GM19025 (cell line): Measurements from ENCODE around the gene NFASC.

Experiments used
- ATAC-seq: cut with Tn5 transposase; IDR thresholded peaks from one replicate; pipeline ENCODE4 v1.9.1; 2021; ENCODE audit warnings: mild to moderate bottlenecking, low read depth, moderate library complexity; ENCODE audit not compliant: unreplicated experiment

NFASC gene

DNA sequence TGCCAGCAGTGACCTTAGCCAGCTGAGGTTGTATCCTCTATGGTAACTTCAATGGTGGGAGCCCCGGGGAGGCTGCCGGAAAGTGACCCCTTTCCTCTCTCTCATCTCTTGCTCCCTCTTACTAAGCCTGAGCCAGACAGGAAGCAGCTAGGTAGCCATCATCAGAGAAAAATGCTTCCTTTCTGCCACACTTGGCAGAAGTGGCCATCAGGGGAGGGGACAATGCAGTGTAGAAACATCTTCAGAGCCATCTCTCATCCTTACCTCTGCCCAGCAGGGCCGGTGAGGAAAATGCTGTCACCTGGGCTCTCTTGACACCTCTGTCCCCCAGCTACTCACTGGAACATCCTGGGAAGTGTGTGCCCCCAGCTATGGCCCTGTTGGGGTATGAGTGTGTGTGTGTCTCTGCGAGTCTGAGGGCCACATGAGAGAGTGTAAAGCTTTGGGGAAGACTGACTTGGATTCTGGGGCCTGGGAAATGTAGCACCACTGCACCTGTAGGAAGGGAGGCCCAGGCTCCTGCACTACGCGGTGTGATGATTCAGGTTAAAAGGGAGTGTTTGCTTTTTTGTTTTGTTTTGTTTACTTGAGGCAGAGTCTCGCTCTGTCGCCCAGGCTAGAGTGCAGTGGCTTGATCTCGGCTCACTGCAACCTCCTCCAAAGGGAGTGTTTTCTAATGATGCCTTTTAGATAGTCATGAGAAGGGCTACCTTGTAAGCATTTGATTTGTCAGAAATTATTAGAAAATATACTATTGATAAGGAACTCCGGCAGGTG lies 123.6 kb downstream of the NFASC start:
- ATAC-seq: no peak

DNA sequence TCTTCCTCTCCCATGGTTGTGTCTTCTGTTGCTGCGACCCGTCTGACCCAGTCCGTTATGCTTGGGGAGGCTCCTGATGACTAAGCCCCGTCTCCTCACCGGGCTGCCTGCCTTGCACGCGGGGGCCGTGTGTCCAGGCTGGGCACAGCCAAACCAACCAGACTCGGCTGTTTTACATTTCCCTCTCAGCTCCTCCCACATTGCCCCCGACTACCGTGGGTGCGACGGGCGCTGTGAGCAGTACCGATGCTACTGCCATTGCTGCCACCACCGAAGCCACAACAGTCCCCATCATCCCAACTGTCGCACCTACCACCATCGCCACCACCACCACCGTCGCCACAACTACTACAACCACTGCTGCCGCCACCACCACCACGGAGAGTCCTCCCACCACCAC lies 126.3 kb downstream of the NFASC start:
- ATAC-seq: no peak

DNA sequence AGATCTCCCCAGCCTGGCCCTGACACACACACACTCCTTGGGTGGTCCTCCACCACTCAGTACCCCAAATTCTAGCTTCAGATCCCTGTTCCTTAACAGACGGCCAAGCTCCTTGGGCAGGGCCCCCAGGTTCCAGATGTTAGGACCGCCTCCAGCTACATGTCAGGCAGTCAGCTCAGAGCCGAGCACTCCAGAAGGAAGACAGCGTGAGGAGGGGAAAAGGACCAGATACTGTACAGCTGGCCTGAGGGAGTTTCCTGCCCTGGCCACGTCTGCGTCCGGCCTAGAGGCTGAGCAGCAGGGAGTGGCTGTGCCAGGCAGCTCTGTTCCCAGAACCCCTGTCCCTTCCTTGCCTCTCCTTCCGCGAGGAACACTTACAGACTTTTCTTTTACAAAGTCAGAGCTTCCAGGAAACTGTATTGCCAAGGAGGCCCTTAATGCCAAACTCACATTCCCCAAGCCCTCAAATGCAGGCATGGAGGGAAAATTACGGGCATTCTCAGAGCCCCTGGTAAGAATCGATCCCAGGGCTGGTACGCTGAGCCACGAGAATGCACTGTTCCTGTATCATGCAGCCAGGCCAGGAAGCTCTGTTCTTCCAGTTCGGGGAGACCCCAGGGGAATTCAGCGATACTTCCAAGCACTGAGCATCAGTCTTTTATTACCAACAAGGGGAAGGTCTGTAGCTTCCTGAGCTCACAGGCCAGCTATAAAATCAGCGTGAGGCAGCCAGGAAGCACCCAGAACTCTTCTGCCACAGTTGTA lies 127.1 kb downstream of the NFASC start:
- ATAC-seq: no peak

DNA sequence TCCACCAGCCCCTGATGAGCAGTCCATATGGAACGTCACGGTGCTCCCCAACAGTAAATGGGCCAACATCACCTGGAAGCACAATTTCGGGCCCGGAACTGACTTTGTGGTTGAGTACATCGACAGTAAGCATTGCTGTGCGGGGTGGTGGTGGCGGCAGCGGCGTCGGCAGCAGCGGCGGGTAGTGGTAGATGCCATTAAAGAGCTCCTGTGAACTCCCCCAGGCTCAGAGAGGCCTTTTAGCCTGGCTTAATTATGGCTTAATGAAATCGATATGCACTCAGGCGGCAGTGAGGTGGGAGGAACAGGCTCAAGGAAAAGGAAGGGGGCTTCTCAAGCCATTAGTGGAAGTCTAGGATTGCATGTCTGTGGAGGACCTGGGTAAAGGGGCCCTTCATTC lies 130.5 kb downstream of the NFASC start:
- ATAC-seq: no peak

DNA sequence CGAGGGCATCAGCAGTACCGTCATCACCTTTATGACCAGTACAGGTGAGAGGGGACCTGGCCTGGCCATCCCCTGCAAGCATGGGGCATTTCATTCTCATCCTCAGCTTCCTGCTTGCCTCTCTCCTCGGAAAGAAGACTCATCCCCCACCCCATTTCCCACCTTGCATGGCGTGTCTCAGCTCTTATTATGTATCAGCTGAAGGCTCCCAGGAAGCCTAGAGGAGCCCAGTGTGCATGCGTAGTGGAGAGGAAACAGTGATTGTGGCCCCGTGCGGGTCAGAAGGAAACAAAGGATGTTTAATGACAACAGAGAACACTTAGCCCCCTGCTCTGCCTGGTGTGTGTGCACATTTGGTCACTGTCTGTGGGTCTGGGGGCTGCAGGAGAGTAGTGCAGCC lies 132.0 kb downstream of the NFASC start:
- ATAC-seq: no peak

DNA sequence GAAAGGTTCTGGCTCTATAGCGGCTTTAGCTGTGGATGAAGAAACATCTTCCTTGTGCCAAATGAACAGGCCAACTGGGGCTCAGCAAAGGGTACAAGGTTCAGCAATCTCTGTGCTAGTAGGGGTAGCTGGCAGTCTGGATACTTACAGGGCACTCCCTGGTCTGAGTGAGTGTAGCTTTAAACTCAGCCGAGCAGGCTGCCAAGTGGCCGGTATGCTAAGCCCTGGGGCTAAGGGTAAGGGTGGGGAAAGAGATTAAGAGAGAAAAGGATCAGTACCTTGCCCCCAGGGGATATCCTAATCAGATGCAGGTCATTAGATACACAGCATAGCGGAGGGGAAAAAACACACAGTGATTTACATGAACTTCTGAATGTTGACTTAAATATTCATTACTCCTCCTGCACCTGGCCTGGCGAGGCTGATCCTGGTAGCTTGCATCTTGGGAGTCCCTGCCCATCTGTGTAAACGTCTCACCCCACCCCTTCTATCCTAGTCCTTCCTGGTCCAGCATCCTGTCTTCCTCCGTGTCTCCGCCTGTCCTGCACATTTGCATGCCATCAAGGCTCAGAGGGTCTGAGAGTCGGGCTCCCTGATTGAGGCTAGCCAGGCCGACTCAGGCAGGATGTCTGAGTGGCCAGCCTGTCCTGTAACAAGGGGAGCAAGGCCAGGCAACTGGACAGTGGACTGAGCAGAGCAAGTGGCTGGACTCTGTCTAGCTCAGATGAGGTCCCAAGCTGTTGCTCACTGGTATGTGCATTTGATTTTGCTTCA lies 132.9 kb downstream of the NFASC start:
- ATAC-seq: no peak

DNA sequence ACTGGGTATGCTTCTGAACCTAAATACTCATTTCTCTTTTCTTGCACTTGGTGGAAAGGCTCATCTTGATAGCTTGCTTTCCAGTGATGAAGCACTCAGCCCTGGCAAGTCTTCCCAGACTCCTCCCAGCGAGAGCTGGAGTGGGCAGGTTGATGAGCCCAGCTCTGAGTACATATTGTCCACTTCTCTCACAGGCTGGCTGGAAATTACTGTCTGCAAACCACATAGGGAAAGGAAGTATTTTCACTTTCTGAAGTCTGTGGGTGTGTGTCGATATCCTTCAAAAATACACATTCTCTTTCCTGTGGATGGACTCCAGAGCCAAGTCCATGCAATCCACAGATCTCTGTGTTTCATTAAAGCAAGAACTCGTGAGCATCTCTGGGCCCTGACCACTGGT lies 133.7 kb downstream of the NFASC start:
- ATAC-seq: no peak

DNA sequence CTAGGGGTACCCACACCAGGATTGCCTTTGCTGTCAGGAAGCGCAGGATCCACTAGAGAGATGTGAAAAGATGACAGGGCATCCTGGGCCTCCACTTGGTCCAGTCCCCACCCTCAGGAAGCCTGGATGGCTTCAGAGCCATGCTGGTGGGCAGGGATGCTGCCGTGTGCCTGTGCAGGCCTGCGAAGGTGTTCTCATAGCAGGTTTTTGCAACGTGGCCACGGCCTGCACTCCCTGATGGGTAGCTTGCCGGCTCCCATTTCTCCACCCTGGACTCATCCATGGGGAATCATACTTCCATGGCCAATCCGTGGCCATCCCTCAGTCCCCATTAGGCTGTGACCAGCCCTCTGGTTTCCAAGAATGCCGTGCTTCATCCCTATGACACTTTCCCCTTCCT lies 138.2 kb downstream of the NFASC start:
- no peak for ATAC-seq

DNA sequence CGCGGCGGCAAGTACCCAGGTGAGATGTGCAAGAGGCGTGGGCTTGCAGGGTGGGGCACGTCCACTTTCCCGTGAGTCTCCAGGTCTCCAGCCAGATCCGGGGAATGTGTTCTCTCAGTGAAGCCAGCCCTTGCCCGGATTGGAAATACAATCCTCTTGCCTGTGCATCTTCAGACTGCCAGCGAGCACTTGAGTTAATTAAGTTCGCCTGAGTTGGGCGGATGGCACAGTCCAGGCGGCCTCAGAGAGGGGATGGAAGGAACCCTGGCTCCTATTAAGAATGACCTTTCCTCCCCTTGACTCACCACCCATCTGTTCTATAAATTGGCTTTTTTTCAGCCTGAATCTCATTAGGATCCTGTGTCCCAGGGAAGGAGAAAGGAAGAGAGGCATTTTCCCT lies 139.0 kb downstream of the NFASC start:
- ATAC-seq: no peak

DNA sequence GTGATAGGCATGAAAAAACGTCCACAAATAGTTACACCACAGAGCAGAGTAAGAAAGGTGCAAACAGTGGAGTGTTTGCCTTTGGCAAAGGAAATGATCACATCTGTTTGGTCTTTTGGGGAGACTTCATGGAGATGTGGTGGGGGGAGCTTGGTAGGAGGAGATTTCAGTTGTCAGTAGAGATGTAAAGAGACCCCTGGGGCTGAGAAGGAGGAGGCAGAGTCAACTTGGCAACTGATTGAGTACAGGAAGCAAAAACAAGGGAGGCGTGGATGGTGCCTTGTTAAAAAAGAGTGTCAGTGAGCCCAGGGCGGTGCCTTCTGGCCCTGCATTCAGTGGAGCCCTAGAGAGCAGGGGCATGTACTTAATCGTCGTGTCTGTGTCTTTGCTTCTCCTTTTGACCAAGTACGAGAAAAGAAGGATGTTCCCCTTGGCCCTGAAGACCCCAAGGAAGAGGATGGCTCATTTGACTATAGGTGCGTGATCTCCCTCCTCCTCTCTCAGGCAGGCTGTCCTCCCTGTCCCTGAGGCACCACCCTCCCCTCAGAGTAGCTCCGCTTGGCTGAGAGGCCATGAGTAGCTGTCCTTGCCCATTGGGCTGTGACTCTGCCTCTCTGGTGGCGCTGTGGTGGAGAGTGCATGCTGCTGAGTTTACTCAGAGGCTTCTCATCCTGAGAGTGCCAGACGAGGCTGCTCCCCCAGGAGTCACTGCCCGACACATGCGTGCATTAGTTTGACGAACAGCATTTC lies 141.9 kb downstream of the NFASC start:
- ATAC-seq: no peak

DNA sequence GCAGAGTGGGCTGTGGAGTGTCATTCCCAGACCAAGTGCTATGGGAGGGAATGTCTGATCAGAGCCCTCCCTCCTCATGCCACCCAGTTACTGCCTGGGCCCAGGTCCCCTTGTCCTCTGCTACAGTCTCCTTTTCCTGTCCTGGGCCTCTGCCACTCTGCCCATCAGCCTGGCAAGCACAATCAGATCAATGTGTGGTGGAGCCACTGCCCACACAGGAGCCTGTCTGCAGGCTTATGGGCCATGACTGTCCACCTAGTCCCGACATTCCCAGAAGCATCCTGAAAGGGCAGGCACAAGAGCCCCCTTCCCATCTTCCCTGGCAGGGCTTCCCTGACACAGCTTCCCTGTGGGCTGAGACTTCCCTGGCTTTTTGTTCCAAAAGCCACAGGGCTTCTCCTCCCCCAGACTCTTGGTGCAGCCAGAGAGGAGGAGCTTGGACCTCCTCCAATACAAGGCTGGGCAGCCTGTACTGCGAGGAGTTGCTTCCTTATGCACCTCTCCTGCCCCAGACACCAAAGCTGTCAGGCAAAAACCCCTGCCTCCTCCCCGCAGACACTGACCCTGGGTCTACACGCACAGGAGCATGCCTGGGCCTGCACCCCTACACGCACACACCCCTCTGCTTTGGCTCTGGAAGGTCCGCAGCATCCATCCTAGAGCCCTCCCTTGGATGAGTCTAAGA lies 143.2 kb downstream of the NFASC start:
- no peak for ATAC-seq

DNA sequence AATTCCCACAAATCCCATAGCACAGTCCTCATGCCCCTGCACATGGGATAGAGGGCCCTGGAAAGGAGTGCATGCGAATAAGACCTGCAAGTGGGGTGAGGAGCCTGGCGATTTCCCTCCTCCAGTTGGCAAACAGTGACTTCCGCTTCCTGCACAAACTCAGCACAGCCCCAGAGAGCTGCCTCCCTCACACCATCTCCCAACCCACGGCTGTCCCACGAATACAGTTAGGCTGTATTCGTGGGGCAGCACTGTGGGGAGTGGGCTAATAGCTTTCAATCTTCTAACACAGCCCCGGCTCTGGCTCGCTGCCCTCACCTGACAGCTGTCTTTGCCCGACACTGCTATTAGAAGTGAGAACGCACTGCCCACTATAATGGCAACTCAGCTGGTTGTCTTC lies 144.1 kb downstream of the NFASC start:
- no peak for ATAC-seq

DNA sequence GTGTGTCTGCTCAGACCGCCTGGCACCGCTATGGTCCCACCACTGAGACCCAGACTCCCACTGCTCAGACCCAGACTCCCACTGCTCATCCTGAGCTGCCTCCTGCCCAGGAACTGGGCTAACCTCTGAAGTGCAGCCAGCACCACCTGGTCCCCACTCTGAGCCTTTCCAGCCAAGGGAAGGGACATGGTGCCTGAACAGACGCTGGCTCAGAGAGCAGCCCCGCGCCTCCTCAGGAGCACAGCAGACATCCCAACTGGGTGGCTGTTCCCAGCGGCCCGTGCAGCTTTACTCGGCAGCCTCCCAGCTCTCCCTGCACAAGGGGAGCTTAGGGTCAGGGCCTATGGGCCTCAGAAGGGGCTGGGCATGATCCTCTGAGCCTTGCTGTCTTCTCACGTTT lies 144.6 kb downstream of the NFASC start:
- no peak for ATAC-seq

DNA sequence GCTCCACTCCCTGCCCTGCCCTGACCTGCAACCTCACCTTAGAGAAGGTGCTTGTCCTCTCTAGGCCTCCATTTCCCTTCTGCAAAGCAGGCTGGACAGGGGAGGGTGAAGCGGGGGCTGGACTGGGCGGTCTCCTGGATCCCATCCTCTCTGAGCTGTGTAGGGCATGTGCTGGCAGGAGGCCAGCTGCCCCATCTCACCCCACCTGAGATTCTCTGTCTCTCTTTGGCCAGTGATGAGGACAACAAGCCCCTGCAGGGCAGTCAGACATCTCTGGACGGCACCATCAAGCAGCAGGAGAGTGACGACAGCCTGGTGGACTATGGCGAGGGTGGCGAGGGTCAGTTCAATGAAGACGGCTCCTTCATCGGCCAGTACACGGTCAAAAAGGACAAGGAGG lies 145.4 kb downstream of the NFASC start:
- ATAC-seq: no peak

DNA sequence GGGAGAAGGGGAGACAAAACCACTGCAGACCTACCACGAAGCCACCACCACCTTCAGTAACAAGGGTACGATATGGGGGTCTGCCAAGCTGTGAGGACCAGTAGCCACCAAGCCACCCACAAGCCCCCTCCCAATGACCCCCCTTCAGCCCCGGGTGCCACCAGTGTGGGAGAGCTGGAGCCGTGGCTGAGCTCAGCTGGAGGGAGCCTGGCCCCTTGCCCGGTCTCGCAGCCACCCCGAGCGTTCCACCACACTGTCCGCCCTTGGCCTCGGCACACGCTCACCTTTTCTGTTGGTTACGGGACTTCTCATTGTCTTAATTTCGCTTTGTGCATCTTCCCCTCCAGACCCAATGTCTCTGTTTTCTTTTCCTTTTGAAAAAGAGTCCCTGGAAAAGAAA lies 145.9 kb downstream of the NFASC start:
- no peak for ATAC-seq

DNA sequence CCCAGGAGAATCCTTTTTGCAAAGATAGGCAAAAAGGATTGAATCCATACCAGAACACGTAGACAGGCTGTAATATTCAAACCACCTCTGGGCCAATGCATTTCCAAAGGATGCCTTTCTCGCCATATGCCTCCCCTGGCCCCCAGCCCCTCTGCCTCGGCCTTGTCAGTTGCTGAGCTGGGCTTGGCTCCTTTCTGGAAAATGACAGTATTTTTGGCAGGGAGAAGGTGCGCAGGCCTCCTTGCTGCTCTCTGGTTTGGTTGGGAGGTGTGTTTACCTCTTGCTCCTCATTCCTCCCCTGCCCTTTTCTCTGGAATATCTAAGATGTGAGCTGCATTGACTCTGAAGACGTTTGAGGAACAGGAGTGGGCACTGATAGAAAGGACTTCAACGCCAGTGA lies 146.3 kb downstream of the NFASC start:
- ATAC-seq: no peak

DNA sequence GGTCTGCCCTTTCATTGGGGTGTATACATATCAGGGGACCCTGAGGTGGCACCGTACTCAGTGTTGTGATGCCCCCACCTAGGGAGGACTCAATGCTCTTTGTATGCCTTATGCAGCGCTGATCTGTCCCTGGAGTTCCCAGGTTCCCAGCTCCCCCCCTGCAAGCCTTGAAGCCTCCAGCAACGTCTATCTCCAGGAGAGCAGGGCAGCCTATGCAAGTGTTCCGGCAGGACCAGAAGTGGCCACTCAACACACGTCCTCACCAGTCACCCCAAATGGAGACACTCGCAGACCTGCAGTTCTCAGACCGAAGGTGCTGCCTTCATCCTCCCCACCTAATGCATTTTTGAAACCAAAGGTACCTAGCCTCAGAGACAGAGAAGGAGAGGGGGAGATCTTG lies 147.1 kb downstream of the NFASC start:
- no peak for ATAC-seq

DNA sequence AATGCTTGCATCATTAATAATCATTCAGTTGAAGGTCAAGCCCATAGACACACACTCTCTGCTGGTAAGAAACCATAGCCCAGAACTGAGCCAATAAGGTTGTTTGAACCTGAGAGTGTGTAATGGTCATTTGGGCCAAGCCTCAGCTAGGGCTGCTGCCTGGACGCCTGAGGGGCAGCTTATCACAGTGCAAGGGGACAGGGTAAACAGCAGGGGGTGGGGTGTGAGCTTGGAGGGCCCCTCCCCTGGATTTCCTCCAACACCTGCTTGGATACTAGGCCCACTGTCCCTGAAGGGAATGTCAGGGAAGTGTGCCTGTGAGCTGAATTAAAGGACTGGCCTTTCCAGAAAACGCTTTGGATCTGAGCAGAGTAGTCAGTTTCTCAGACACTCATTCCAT lies 147.7 kb downstream of the NFASC start:
- ATAC-seq: no peak

DNA sequence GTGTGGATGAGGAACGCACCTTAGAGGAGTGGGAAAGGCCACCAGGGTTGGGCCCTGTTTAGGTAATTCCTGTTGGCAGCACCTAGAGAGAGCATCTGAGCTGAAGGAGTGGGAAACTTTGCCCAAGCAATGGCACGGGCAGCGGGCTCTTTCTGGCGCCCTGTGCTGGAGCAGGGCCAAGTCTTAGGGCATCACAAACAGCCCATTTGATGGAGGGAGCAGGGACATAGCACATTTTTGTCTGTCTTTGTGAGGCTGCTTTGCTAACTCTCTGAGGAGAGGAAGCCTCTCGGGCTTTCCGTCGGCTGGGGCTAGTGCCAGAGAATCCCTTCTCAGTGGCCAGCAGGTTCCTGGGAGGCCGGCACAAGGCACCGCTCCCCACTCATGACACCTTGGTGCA lies 149.8 kb downstream of the NFASC start:
- ATAC-seq: no peak

DNA sequence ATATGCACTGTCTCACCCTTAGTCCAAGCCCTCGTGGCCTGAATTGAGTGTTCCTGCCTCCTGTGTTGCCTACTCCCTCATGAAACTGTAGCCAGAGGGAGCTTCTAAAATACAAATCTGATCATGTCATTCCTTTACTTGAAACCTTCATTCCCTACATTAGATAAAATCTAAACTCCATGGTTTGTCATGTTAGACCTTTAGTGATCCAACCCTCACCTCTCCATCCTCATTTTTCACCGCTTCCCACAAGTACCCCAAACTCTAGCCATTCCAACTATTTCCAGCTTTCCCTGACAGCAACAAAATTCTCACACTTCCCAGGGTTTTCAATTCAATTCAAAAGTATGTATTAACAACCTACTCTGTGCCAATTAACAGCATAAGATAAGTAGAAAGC lies 154.0 kb downstream of the NFASC start:
- no peak for ATAC-seq
